Measurements from ENCODE around the gene RPTOR.

DNA sequence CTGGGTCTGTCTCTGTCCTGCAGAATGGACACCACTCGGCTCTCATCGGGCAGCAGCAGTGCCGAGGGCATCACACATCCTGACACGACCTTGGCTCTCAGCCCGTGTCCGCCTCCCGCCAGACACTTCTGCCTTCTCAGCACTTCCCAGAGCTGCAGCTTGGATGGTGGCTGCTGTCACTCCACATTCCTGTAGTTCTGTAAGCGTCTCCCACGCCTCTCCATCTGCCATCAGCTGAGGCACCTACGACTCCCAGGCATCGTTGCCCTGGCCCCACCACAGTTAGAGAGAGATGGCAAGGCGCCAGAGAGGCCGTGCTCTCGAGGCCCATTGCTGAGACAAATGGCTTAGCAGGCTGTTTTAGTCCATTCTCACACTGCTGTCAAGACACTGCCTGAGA, 251.1 kb downstream of the RPTOR start:
- TF ChIP-seq, protein P1, sequence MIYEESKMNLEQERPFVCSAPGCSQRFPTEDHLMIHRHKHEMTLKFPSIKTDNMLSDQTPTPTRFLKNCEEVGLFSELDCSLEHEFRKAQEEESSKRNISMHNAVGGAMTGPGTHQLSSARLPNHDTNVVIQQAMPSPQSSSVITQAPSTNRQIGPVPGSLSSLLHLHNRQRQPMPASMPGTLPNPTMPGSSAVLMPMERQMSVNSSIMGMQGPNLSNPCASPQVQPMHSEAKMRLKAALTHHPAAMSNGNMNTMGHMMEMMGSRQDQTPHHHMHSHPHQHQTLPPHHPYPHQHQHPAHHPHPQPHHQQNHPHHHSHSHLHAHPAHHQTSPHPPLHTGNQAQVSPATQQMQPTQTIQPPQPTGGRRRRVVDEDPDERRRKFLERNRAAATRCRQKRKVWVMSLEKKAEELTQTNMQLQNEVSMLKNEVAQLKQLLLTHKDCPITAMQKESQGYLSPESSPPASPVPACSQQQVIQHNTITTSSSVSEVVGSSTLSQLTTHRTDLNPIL (CRISPR knock-in tag; IDR thresholded peaks at IDR 0.05; ENCODE audit: low read depth): no peak
- TF ChIP-seq ARNTL (CRISPR knock-in tag; IDR thresholded peaks at IDR 0.05; ENCODE audit: borderline replicate concordance, low read depth): no peak
- TF ChIP-seq, protein P2, sequence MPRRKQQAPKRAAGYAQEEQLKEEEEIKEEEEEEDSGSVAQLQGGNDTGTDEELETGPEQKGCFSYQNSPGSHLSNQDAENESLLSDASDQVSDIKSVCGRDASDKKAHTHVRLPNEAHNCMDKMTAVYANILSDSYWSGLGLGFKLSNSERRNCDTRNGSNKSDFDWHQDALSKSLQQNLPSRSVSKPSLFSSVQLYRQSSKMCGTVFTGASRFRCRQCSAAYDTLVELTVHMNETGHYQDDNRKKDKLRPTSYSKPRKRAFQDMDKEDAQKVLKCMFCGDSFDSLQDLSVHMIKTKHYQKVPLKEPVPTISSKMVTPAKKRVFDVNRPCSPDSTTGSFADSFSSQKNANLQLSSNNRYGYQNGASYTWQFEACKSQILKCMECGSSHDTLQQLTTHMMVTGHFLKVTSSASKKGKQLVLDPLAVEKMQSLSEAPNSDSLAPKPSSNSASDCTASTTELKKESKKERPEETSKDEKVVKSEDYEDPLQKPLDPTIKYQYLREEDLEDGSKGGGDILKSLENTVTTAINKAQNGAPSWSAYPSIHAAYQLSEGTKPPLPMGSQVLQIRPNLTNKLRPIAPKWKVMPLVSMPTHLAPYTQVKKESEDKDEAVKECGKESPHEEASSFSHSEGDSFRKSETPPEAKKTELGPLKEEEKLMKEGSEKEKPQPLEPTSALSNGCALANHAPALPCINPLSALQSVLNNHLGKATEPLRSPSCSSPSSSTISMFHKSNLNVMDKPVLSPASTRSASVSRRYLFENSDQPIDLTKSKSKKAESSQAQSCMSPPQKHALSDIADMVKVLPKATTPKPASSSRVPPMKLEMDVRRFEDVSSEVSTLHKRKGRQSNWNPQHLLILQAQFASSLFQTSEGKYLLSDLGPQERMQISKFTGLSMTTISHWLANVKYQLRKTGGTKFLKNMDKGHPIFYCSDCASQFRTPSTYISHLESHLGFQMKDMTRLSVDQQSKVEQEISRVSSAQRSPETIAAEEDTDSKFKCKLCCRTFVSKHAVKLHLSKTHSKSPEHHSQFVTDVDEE (CRISPR knock-in tag; IDR thresholded peaks at IDR 0.05): peak; percentile 57
- no peak for TF ChIP-seq ZNF8 (CRISPR knock-in tag; IDR thresholded peaks at IDR 0.05)
- TF ChIP-seq, protein P3, sequence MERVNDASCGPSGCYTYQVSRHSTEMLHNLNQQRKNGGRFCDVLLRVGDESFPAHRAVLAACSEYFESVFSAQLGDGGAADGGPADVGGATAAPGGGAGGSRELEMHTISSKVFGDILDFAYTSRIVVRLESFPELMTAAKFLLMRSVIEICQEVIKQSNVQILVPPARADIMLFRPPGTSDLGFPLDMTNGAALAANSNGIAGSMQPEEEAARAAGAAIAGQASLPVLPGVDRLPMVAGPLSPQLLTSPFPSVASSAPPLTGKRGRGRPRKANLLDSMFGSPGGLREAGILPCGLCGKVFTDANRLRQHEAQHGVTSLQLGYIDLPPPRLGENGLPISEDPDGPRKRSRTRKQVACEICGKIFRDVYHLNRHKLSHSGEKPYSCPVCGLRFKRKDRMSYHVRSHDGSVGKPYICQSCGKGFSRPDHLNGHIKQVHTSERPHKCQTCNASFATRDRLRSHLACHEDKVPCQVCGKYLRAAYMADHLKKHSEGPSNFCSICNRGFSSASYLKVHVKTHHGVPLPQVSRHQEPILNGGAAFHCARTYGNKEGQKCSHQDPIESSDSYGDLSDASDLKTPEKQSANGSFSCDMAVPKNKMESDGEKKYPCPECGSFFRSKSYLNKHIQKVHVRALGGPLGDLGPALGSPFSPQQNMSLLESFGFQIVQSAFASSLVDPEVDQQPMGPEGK (CRISPR knock-in tag; IDR thresholded peaks at IDR 0.05; ENCODE audit: borderline replicate concordance): no peak
- TF ChIP-seq ISL1 (CRISPR knock-in tag; IDR thresholded peaks at IDR 0.05): no peak
- TF ChIP-seq, protein P4, sequence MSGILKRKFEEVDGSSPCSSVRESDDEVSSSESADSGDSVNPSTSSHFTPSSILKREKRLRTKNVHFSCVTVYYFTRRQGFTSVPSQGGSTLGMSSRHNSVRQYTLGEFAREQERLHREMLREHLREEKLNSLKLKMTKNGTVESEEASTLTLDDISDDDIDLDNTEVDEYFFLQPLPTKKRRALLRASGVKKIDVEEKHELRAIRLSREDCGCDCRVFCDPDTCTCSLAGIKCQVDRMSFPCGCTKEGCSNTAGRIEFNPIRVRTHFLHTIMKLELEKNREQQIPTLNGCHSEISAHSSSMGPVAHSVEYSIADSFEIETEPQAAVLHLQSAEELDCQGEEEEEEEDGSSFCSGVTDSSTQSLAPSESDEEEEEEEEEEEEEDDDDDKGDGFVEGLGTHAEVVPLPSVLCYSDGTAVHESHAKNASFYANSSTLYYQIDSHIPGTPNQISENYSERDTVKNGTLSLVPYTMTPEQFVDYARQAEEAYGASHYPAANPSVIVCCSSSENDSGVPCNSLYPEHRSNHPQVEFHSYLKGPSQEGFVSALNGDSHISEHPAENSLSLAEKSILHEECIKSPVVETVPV (CRISPR knock-in tag; IDR thresholded peaks at IDR 0.05): no peak
- TF ChIP-seq ZFP3 (CRISPR knock-in tag; IDR thresholded peaks at IDR 0.05): peak; percentile 38; the same call in 1 of the 2 replicates

All from SK-N-SH treated with all-trans-retinoic acid at 6 μM for 48 hours (cell line).